MM.1S (cell line): ENCODE measurements around the gene METTL9.
"Not testable (repeated sequence)": the region's sequence is repeated elsewhere in the genome, so short reads cannot be mapped to it uniquely, and the experiment has no call there.

ENCODE experiments used
- DNase-seq: peaks from one replicate; pipeline ENCODE4 v3.0.0-alpha.2; 2015
- H2AFZ ChIP-seq: fragments of 300-600 bp; sonication (generic); 2 replicates; pipeline ENCODE4 v1.6.0; 2016; ENCODE audit warnings: antibody characterized with exemption, low read length
- H3F3A ChIP-seq: fragments of 300-600 bp; sonication (generic); 2 replicates; pipeline ENCODE4 v1.6.1; 2016; ENCODE audit warnings: mild to moderate bottlenecking, antibody characterized with exemption, low read length, moderate library complexity, mixed read lengths; ENCODE audit not compliant: insufficient read depth
- H3K27ac ChIP-seq: fragments of 300-600 bp; sonication (generic); 2 replicates; pipeline ENCODE4 v1.5.1; 2016; ENCODE audit warnings: mild to moderate bottlenecking, low read length
- H3K27me3 ChIP-seq: fragments of 300-600 bp; sonication (generic); replicated peaks from 2 replicates; pipeline ENCODE4 v1.6.0; 2016; ENCODE audit warnings: low read length; ENCODE audit not compliant: insufficient read depth
- H3K36me3 ChIP-seq: fragments of 300-600 bp; sonication (generic); replicated peaks from 2 replicates; pipeline ENCODE4 v1.6.1; 2016; ENCODE audit warnings: mild to moderate bottlenecking, low read length, mixed read lengths; ENCODE audit not compliant: insufficient read depth
- H3K4me1 ChIP-seq: fragments of 300-600 bp; sonication (generic); 2 replicates; pipeline ENCODE4 v1.6.1; 2016; ENCODE audit warnings: low read length, mixed read lengths
- H3K4me2 ChIP-seq: fragments of 300-600 bp; sonication (generic); 2 replicates; pipeline ENCODE4 v1.6.0; 2016; ENCODE audit warnings: low read depth, low read length
- H3K4me3 ChIP-seq: fragments of 300-600 bp; sonication (generic); 2 replicates; pipeline ENCODE4 v1.5.1; 2016; ENCODE audit warnings: low read length, mixed read lengths
- H3K79me2 ChIP-seq: fragments of 300-600 bp; sonication (generic); 2 replicates; pipeline ENCODE4 v1.6.1; 2016; ENCODE audit warnings: mixed run types, low read length, mixed read lengths
- H3K9ac ChIP-seq: fragments of 300-600 bp; sonication (generic); 2 replicates; pipeline ENCODE4 v1.6.1; 2016; ENCODE audit warnings: low read length, mixed read lengths
- H3K9me2 ChIP-seq: fragments of 300-600 bp; sonication (generic); replicated peaks from 2 replicates; pipeline ENCODE4 v1.6.1; 2016; ENCODE audit warnings: mild to moderate bottlenecking, low read length, mixed read lengths; ENCODE audit not compliant: insufficient read depth
- H3K9me3 ChIP-seq: fragments of 300-600 bp; sonication (generic); replicated peaks from 2 replicates; pipeline ENCODE4 v1.6.1; 2016; ENCODE audit warnings: mild to moderate bottlenecking, low read length, mixed read lengths; ENCODE audit not compliant: insufficient read depth
- H4K20me1 ChIP-seq: fragments of 300-600 bp; sonication (generic); 2 replicates; pipeline ENCODE4 v1.6.1; 2016; ENCODE audit warnings: mild to moderate bottlenecking, low read length, moderate library complexity, mixed read lengths; ENCODE audit not compliant: insufficient read depth
- CTCF ChIP-seq: fragments of 300-600 bp; sonication (generic); IDR thresholded peaks from 2 replicates; pipeline ENCODE4 v1.5.1; 2016; ENCODE audit warnings: antibody characterized with exemption, low read length, mixed read lengths
- EZH2 ChIP-seq: fragments of 300-600 bp; sonication (generic); optimal IDR thresholded peaks from 2 replicates; pipeline ENCODE3; 2017; ENCODE audit warnings: low read depth, mild to moderate bottlenecking, antibody characterized with exemption, low read length, mixed read lengths
- EZH2phosphoT487 ChIP-seq: fragments of 300-600 bp; sonication (generic); IDR thresholded peaks from 2 replicates; pipeline ENCODE4 v1.6.1; 2018; ENCODE audit warnings: antibody characterized with exemption, low read length

METTL9 gene

DNA sequence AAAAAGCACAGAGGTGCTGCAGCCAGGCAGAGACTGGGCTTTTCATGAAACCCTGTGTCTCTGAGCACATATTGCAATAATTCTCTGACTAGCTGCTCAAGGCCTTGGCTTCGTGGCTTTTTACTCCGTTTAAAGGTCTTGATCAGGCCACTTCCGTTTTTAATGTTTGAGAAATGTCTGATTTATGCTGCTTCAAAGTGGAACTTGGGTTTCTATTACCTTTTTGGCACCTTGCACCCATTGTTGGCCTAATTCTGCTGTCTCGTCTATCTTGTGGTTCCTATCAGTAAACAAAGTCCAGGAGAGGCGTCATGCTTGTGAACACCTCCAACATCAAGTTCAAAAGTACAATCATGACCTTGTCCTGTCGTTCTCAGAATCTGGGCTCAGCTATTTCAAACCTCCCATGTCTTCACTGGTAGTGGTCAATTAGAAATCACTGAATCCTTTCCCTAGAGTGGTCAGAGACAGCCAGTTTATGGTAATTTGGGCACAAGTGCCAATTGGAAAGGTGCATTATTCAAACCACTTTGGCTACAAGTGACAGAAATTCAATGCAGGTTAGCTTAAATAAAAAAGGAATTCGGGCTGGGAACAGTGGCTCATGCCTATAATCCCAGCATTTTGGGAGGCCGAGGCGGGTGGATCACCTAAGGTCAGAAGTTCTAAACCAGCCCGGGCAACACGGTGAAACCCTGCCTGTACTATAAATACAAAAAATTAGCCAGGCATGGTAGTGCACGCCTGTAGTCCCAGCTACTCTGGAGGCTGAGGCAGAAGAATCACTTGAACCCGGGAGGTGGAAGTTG is 33.3 kb upstream of the METTL9 start:
- DNase-seq, result peak; percentile 42
- no peaks in the 10 kb centered on the region for H3K79me2 ChIP-seq
- no peaks in the 10 kb centered on the region for H3K9me3 ChIP-seq
- H3K27ac ChIP-seq, result no peak overlapping the region
- no peak overlapping the region for H3K4me2 ChIP-seq
- no peaks in the 10 kb centered on the region for H3K36me3 ChIP-seq
- H3F3A ChIP-seq, result no peaks in the 10 kb centered on the region
- no peaks in the 10 kb centered on the region for H3K4me1 ChIP-seq
- H3K9ac ChIP-seq, result no peak overlapping the region
- no peaks in the 10 kb centered on the region for H4K20me1 ChIP-seq
- TF ChIP-seq EZH2 (no peak), EZH2phosphoT487 (no peak), CTCF (no peak)
- no peaks in the 10 kb centered on the region for H3K27me3 ChIP-seq
- no peak overlapping the region for H3K4me3 ChIP-seq
- H2AFZ ChIP-seq, result no peak overlapping the region
- H3K9me2 ChIP-seq, result no peaks in the 10 kb centered on the region

DNA sequence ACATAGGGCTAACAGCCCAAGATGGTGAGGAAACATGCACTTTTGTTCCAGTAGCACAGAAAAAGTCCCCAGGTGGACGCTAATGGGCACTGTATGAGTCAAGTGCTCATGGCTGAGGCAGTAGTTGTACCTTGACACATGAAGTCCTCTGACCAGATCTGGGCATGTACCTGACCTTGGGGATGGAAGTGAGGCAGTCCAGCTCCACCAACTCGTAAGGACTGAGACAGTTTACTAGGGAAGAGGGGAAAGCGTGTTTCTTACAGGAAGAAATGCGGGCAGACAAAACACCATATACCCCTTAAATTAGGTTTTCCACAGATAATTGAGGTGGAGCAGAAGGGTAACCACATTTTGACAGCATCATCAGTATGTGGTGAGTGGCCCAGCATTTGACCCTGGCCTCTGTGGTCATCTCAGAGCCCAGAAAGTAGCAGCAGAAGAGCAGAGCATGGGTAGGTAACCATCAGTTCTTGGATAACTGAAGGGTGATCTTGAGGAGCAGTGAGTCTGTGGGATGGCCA is 32.4 kb upstream of the METTL9 start:
- no peaks in the 10 kb centered on the region for H4K20me1 ChIP-seq
- H2AFZ ChIP-seq, result no peak overlapping the region
- TF ChIP-seq EZH2phosphoT487, result no peak
- no peak for TF ChIP-seq EZH2
- TF ChIP-seq CTCF, result no peak
- H3K9ac ChIP-seq, result no peak overlapping the region
- no peak overlapping the region for H3K4me3 ChIP-seq
- DNase-seq, result no peak
- no peak overlapping the region for H3K27ac ChIP-seq
- H3K9me2 ChIP-seq, result no peaks in the 10 kb centered on the region
- no peaks in the 10 kb centered on the region for H3K36me3 ChIP-seq
- H3F3A ChIP-seq, result no peaks in the 10 kb centered on the region
- no peaks in the 10 kb centered on the region for H3K9me3 ChIP-seq
- no peaks in the 10 kb centered on the region for H3K79me2 ChIP-seq
- H3K4me1 ChIP-seq, result no peaks in the 10 kb centered on the region
- H3K4me2 ChIP-seq, result no peak overlapping the region
- H3K27me3 ChIP-seq, result no peaks in the 10 kb centered on the region

DNA sequence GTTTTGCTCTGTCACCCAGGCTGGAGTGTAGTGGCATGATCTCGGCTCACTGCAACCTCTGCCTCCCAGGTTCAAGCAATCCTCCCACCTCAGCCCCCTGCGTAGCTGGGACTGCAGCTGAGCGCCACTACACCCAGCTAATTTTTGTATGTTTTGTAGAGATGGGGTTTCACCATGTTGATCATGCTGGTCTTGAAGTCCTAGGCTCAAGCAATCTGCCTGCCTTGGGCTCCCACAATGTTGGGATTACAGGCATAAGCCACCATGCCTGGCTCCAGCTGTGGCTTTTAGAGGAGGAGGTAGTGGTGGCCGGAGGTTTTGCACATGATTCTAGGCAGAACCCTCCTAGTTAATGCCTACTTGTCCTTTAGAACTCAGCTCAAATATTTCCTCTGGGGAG is 31.9 kb upstream of the METTL9 start:
- not testable (repeated sequence) for H3K9me3 ChIP-seq, H3K36me3 ChIP-seq, H3K27me3 ChIP-seq, H3K9me2 ChIP-seq, H4K20me1 ChIP-seq, H3K27ac ChIP-seq, DNase-seq, H2AFZ ChIP-seq, H3K4me3 ChIP-seq, H3K4me2 ChIP-seq, H3K9ac ChIP-seq, H3K4me1 ChIP-seq, H3K79me2 ChIP-seq, H3F3A ChIP-seq
